Keratinocyte (primary cell): ENCODE measurements around the gene TPCN2.

Source experiments
- CTCF ChIP-seq, 3 experiments: IDR thresholded peaks in 1 of 3; conservative IDR thresholded peaks in 1 of 3; optimal IDR thresholded peaks in 1 of 3; 2 replicates in 2 of 3; 3 replicates in 1 of 3; pipeline versions ENCODE3 to v1.5.1; 2011; ENCODE audit warnings: low read length in 3 of 3, mild to moderate bottlenecking in 3 of 3, moderate library complexity in 2 of 3, control low read depth in 1 of 3, inconsistent platforms in 1 of 3; ENCODE audit not compliant: insufficient read depth in 2 of 3; ENCODE audit errors: extremely low read depth in 1 of 3
- EZH2 ChIP-seq: IDR thresholded peaks from one replicate; pipeline ENCODE4 v1.6.1; 2012; ENCODE audit warnings: inconsistent platforms, mild to moderate bottlenecking, low read length, moderate library complexity

GRCh38 chr11:69000831-69001242, 47.9 kb upstream of the TPCN2 start:
- TF ChIP-seq CTCF (optimal IDR thresholded peaks at IDR 0.05 in 1 of 3, IDR thresholded peaks at IDR 0.05 in 1 of 3, conservative IDR thresholded peaks at IDR 0.05 in 1 of 3; ENCODE audit: extremely low read depth in 1 of 3, insufficient read depth in 2 of 3, low read length in 3 of 3): peak; percentile 13 to 52 (median 52)
- TF ChIP-seq EZH2: no peak
